Upper lobe of left lung (tissue), 4 donors: ENCODE results near the gene TMEM97.

Experiments
- EP300 ChIP-seq, 4 donors: sonication (generic); formaldehyde crosslinking; IDR thresholded peaks; one replicate each; pipeline ENCODE4 v1.5.1; 2017; ENCODE audit warnings: antibody characterized with exemption in 4 of 4, control low read depth in 2 of 4
- POLR2A ChIP-seq, 4 donors: fragments of 450-650 bp; IDR thresholded peaks; one replicate each; pipeline ENCODE4 v1.5.1; 2016 to 2017; ENCODE audit warnings: antibody characterized with exemption in 4 of 4, mild to moderate bottlenecking in 2 of 4
- TF ChIP-seq, protein P1 (sequence below), 6 experiments: fragments of 450-650 bp in 4 of 6; fragments of 200-600 bp in 2 of 6; sonication (generic) in 2 of 6; IDR thresholded peaks; one replicate each; pipeline ENCODE4 v1.5.1; 2016 to 2019; ENCODE audit warnings: antibody characterized with exemption in 6 of 6

DNA sequence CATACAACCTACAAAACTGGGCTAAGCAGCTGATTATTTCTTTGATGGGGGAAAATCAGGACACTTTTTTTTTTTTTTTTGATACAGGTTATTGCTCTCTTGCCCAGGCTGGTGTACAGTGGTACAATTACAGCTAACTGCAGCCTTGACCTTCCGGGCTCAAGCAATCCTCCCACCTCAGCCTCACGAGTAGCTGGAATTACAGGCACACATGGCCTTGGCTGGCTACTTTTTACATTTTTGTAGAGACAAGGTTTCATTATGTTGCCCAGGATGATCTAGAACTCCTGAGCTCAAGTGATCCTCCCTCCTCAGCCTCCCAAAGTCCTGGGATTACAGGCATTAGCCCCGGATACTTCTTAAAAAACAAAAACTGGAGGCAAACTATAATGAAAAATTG is 20.6 kb upstream of the TMEM97 start:
- TF ChIP-seq POLR2A (IDR thresholded peaks at IDR 0.05) (no peak), EP300 (IDR thresholded peaks at IDR 0.05) (no peak)
- TF ChIP-seq, protein P1, sequence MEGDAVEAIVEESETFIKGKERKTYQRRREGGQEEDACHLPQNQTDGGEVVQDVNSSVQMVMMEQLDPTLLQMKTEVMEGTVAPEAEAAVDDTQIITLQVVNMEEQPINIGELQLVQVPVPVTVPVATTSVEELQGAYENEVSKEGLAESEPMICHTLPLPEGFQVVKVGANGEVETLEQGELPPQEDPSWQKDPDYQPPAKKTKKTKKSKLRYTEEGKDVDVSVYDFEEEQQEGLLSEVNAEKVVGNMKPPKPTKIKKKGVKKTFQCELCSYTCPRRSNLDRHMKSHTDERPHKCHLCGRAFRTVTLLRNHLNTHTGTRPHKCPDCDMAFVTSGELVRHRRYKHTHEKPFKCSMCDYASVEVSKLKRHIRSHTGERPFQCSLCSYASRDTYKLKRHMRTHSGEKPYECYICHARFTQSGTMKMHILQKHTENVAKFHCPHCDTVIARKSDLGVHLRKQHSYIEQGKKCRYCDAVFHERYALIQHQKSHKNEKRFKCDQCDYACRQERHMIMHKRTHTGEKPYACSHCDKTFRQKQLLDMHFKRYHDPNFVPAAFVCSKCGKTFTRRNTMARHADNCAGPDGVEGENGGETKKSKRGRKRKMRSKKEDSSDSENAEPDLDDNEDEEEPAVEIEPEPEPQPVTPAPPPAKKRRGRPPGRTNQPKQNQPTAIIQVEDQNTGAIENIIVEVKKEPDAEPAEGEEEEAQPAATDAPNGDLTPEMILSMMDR (IDR thresholded peaks at IDR 0.05), result no peak
